Gastroesophageal sphincter (tissue), 4 donors: ENCODE results near the gene TRRAP. TPM values are rescaled to one million over a fixed set of nuclear protein-coding genes. Genes with fewer than 3 reads are reported as not detected.
A peak's percentile ranks its signal among the peaks of the same experiment; 100 is the strongest.

Experiments
- ATAC-seq: fragments of 150-250 bp; one replicate; pipeline ENCODE4 v1.9.1; 2016; ENCODE audit warnings: mild to moderate bottlenecking, moderate library complexity
- H3K27ac ChIP-seq, 4 donors: fragments of 200-600 bp; sonication (generic) in 3 of 4; 1 replicate in 3 of 4; 2 replicates in 1 of 4; pipeline ENCODE4 v1.5.1; 2016 to 2019
- H3K27me3 ChIP-seq: fragments of 200-600 bp; sonication (generic); one replicate; pipeline ENCODE4 v1.5.1; 2019
- H3K36me3 ChIP-seq, 2 donors: fragments of 200-600 bp; sonication (generic); one replicate each; pipeline ENCODE4 v1.5.1; 2019; ENCODE audit warnings: control low read depth in 1 of 2
- H3K4me1 ChIP-seq, 3 donors: fragments of 200-600 bp; sonication (generic); 1 replicate in 2 of 3; 2 replicates in 1 of 3; pipeline ENCODE4 v1.5.1; 2016 to 2019; ENCODE audit warnings: control low read depth in 2 of 3
- H3K4me3 ChIP-seq, 2 donors: fragments of 200-600 bp; sonication (generic); one replicate each; pipeline ENCODE4 v1.5.1; 2019; ENCODE audit warnings: mild to moderate bottlenecking in 1 of 2, moderate library complexity in 1 of 2
- H3K9me3 ChIP-seq, 3 donors: fragments of 200-600 bp; sonication (generic); one replicate each; pipeline ENCODE4 v1.5.1; 2017 to 2019; ENCODE audit warnings: control low read depth in 2 of 3
- CTCF ChIP-seq, 4 experiments: fragments of 200-600 bp in 2 of 4; fragments of 450-650 bp in 2 of 4; sonication (generic) in 1 of 4; IDR thresholded peaks; one replicate each; pipeline ENCODE4 v1.5.1; 2017 to 2019; ENCODE audit warnings: antibody characterized with exemption in 4 of 4, mild to moderate bottlenecking in 2 of 4, moderate library complexity in 2 of 4
- EP300 ChIP-seq: sonication (generic); formaldehyde crosslinking; IDR thresholded peaks from one replicate; pipeline ENCODE4 v1.6.1; 2017; ENCODE audit warnings: antibody characterized with exemption, mild to moderate bottlenecking
- POLR2A ChIP-seq, 2 donors: fragments of 450-650 bp; IDR thresholded peaks; one replicate each; pipeline ENCODE4 v1.6.1; 2017; ENCODE audit warnings: antibody characterized with exemption in 2 of 2, mild to moderate bottlenecking in 2 of 2, moderate library complexity in 1 of 2
- POLR2AphosphoS5 ChIP-seq: sonication (generic); formaldehyde crosslinking; IDR thresholded peaks from one replicate; pipeline ENCODE4 v1.6.1; 2017; ENCODE audit warnings: antibody characterized with exemption
- whole genome bisulfite sequencing, 2 donors: methylation state at CpG; one replicate each; pipeline ENCODE4 v1.1.5; 2018; ENCODE audit warnings: low coverage in 1 of 2; 5-methylcytosine and 5-hydroxymethylcytosine counted together
- total RNA-seq, 4 donors: library from RNA; depleted of rRNA; stranded (reverse); fragments of >200 nt; gene quantifications; one replicate each; pipeline ENCODE4 v1.1.0, GENCODE V29; 2016

Gene TRRAP
- total RNA-seq = 10 to 100 TPM; 19.1 to 34.8 (median 28.4) TPM

- Histone ChIP-seq H3K36me3 (peaks cover 0 to 27% of the 10 kb centered on the region in 2 donors), H3K27ac (peak within 1 kb of the TSS; percentile 85 to 97 (median 91)), H3K4me3 (peak within 1 kb of the TSS; percentile 86 to 100), H3K9me3 (no peaks in the 10 kb centered on the region), H3K27me3 (peaks cover 17% of the 10 kb centered on the region), H3K4me1 (peaks cover 0 to 26% (median 5%) of the 10 kb centered on the region in 3 donors)
- peak; percentile 31 for TF ChIP-seq POLR2AphosphoS5
- no peak for TF ChIP-seq EP300
- peak; percentile 80 to 99 (median 92) for TF ChIP-seq CTCF (IDR thresholded peaks at IDR 0.05)
- peak; percentile 27 to 35 for TF ChIP-seq POLR2A (IDR thresholded peaks at IDR 0.05)
- ATAC-seq = peak; percentile 91
- WGBS, 2 donors = 0% methylated on average over 11 of the region's 113 CpGs; no CpG with 5 or more reads in 1 of the 2 donors
These were observed at the start of gene TRRAP for GRCh38 chr7:98878365-98879197. Gene TRRAP (plus strand): TSS chr7:98878532. CDS start chr7:98881151, 2,619 bp downstream.

- Histone ChIP-seq H3K27me3 (peaks cover 8% of the 10 kb centered on the region), H3K4me1 (peaks cover 0 to 21% (median 6%) of the 10 kb centered on the region in 3 donors), H3K27ac (no peak overlapping the region), H3K9me3 (no peaks in the 10 kb centered on the region), H3K36me3 (no peaks in the 10 kb centered on the region), H3K4me3 (no peak overlapping the region)
- ATAC-seq = no peak
- TF ChIP-seq CTCF (IDR thresholded peaks at IDR 0.05) (no peak), POLR2AphosphoS5 (no peak), POLR2A (IDR thresholded peaks at IDR 0.05) (no peak), EP300 (no peak)
- WGBS, 2 donors = 47 to 76% methylated on average over 2 of the region's 2 CpGs
These were observed 47.3 kb upstream of the TRRAP start for GRCh38 chr7:98830972-98831548.

GRCh38 chr7:98831641-98832221, 46.6 kb upstream of the TRRAP start:
- no peak for ATAC-seq
- Histone ChIP-seq H3K36me3 (no peaks in the 10 kb centered on the region), H3K27ac (no peak overlapping the region), H3K4me1 (peaks cover 0 to 15% (median 3%) of the 10 kb centered on the region in 3 donors), H3K9me3 (no peaks in the 10 kb centered on the region), H3K4me3 (no peak overlapping the region), H3K27me3 (peaks cover 14% of the 10 kb centered on the region)
- no peak for TF ChIP-seq POLR2A (IDR thresholded peaks at IDR 0.05)
- peak in 1 of 4 experiments; percentile 28 for TF ChIP-seq CTCF (IDR thresholded peaks at IDR 0.05)
- 70 to 82% methylated on average over 7 to 8 of the region's 8 CpGs for WGBS, 2 donors

GRCh38 chr7:98833022-98833421, 45.3 kb upstream of the TRRAP start:
- TF ChIP-seq POLR2A (IDR thresholded peaks at IDR 0.05) (no peak), EP300 (no peak), POLR2AphosphoS5 (no peak), CTCF (IDR thresholded peaks at IDR 0.05) (no peak)
- H3K27me3 ChIP-seq = peaks cover 22% of the 10 kb centered on the region
- H3K27ac ChIP-seq = no peak overlapping the region
- no peak overlapping the region for H3K4me3 ChIP-seq
- H3K9me3 ChIP-seq = no peaks in the 10 kb centered on the region
- peaks cover 0 to 6% (median 0%) of the 10 kb centered on the region in 3 donors for H3K4me1 ChIP-seq
- ATAC-seq = no peak
- H3K36me3 ChIP-seq = no peaks in the 10 kb centered on the region
- 65 to 79% methylated on average over 2 of the region's 2 CpGs for WGBS, 2 donors
